ENCODE measurements around the gene CPED1. TPM values are rescaled to one million over a fixed set of nuclear protein-coding genes. Genes with fewer than 3 reads are reported as not detected.

CPED1 gene
- total and polyA plus RNA-seq, 10 of the 15 experiments (the other 5 are each of a cell fraction or from before 2014, with no cell fraction given): 0.01 to 0.77 (median 0.10) TPM; not detected in 1

DNA sequence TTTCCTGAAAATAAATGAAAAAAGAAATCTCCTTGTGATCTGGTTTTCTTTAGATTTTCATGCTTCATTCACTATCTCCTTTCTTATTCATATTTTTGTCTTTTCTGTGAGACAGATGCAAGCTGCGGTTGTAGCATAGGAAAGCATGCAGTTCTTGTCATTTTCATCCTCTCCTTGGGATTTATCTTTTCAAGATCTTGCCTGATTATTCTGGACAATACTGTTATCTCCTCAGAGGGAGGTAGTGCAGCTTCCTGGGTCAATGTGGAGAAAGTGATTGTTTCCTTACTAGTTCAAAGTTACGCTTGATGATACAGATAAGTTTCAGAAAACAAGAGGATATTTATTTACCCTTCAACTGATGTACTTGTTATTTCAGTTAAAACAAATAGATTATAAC is 114.6 kb downstream of the CPED1 start:
- no peak for TF ChIP-seq MEF2A (IDR thresholded peaks at IDR 0.05; ENCODE audit: insufficient read depth, low read depth, low read length)
- TF ChIP-seq FOXK2 (IDR thresholded peaks at IDR 0.05): no peak
- TF ChIP-seq HDGF (IDR thresholded peaks at IDR 0.05): no peak
- TF ChIP-seq ASH2L (IDR thresholded peaks at IDR 0.05; ENCODE audit: borderline replicate concordance, low read depth): no peak
- TF ChIP-seq ZBED1 (IDR thresholded peaks at IDR 0.05; ENCODE audit: borderline replicate concordance): no peak
- TF ChIP-seq, protein P1, sequence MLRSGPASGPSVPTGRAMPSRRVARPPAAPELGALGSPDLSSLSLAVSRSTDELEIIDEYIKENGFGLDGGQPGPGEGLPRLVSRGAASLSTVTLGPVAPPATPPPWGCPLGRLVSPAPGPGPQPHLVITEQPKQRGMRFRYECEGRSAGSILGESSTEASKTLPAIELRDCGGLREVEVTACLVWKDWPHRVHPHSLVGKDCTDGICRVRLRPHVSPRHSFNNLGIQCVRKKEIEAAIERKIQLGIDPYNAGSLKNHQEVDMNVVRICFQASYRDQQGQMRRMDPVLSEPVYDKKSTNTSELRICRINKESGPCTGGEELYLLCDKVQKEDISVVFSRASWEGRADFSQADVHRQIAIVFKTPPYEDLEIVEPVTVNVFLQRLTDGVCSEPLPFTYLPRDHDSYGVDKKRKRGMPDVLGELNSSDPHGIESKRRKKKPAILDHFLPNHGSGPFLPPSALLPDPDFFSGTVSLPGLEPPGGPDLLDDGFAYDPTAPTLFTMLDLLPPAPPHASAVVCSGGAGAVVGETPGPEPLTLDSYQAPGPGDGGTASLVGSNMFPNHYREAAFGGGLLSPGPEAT (IDR thresholded peaks at IDR 0.05; ENCODE audit: low read depth): no peak
- no peak for TF ChIP-seq RAD21 (IDR thresholded peaks at IDR 0.05; ENCODE audit: insufficient read depth, low read depth, low read length)
- TF ChIP-seq MYC (IDR thresholded peaks at IDR 0.05; ENCODE audit: insufficient read depth, insufficient read length, insufficient replicate concordance, low read length, severe bottlenecking): no peak
- no peak for TF ChIP-seq SUPT20H (IDR thresholded peaks at IDR 0.05; ENCODE audit: borderline replicate concordance, control insufficient read depth, low read depth, low read length)
- no peak for TF ChIP-seq BACH1 (IDR thresholded peaks at IDR 0.05; ENCODE audit: borderline replicate concordance)

More for the DNA sequence above, 114.6 kb downstream of the CPED1 start:
- RAD21 ChIA-PET (ENCODE audit: unreplicated experiment): interaction anchor here (1.1 to 2.1 kb wide), 2 partner anchors 8 to 114 kb away, joined by 3 to 7 read pairs; partner anchors contain the start of gene CPED1
- Histone ChIP-seq H3K27me3 (replicated peaks in 1 of 2; ENCODE audit: control insufficient read depth in 2 of 2, insufficient read depth in 2 of 2, low read length in 1 of 2) (no peaks in the 10 kb centered on the region; a peak in 1 of 4 replicates), H3K36me3 (ENCODE audit: control insufficient read depth in 2 of 2, insufficient read depth in 2 of 2, low read length in 1 of 2) (no peaks in the 10 kb centered on the region), H4K20me1 (ENCODE audit: control insufficient read depth, insufficient read depth) (no peaks in the 10 kb centered on the region), H3K9me3 (replicated peaks; ENCODE audit: control insufficient read depth, insufficient read depth, low read length) (no peaks in the 10 kb centered on the region), H3K4me3 (no peak overlapping the region), H3K79me2 (ENCODE audit: control insufficient read depth, insufficient read depth, low read length) (no peaks in the 10 kb centered on the region), H3K4me2 (ENCODE audit: control insufficient read depth, insufficient read depth) (no peak overlapping the region), H3K27ac (ENCODE audit: control insufficient read depth, insufficient read depth) (no peak overlapping the region), H3K4me1 (ENCODE audit: control insufficient read depth, insufficient read depth, low read length) (no peaks in the 10 kb centered on the region), H2AFZ (ENCODE audit: control insufficient read depth, low read depth, low read length) (no peak overlapping the region), H3K9ac (ENCODE audit: control insufficient read depth, insufficient read depth, low read length) (no peak overlapping the region)
- intact Hi-C loops (cut with micrococcal nuclease; ENCODE audit: unreplicated experiment) (no loop called here), in situ Hi-C loops (cut with MboI) (loop anchor here (5.0 kb wide), 1 partner anchor 116 kb away; the partner anchor contains the start of gene CPED1)
- SMC1A ChIA-PET (ENCODE audit: uncharacterized antibody, unreplicated experiment): interaction anchor here (0.8 to 1.2 kb wide), 3 partner anchors 176 to 831 kb away, joined by 3 to 4 read pairs (median 3); no protein-coding TSS in a partner anchor
- WGBS (ENCODE audit: insufficient coverage, insufficient replicate concordance, low lambda C conversion rate, missing lambda C conversion rate): 79% methylated on average over 2 of the region's 2 CpGs
- ATAC-seq (no peak), DNase-seq (ENCODE audit: low read depth, low spot score) (no peak), FAIRE-seq (no peak)
- POLR2A ChIA-PET: no interaction called here
- CTCF ChIA-PET: interaction anchor here (1.9 to 2.0 kb wide), 2 partner anchors 21 to 117 kb away, joined by 7 to 8 read pairs; no protein-coding TSS in a partner anchor
- no TSS peak for BruUV-seq (replicated peaks)
